Stimulated activated CD4-positive, alpha-beta T cell treated with anti-CD3 and anti-CD28 coated beads, Interleukin-4, amount 100 ng/mL, for 24 hours (primary cell): ENCODE results near the gene ELP2.
"Not testable (repeated sequence)": the region's sequence is repeated elsewhere in the genome, so short reads cannot be mapped to it uniquely, and the experiment has no call there.

Experiments
- DNase-seq: peaks from one replicate; pipeline ENCODE4 v3.0.0-alpha.2; 2020

Gene ELP2

DNA sequence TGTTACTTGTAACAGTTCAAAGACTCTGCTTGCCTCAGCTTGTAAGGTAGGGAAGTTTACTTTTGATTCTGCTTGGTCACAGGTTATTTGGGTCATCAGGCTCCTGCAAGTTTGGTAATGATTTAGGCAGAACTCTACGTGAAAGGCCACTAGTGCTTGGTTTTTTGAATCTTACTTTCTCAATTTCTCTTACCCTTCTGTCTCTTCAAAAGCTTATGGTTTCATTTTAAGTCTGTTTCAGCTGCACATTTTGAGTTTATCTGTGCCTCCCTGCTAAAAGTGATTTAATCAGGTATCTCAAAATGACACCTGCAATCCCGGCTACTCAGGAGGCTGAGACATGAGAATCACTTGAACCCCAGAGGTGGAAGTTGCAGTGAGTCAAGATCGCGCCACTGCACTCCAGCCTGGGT lies 31.3 kb downstream of the ELP2 start:
- no peak for DNase-seq

DNA sequence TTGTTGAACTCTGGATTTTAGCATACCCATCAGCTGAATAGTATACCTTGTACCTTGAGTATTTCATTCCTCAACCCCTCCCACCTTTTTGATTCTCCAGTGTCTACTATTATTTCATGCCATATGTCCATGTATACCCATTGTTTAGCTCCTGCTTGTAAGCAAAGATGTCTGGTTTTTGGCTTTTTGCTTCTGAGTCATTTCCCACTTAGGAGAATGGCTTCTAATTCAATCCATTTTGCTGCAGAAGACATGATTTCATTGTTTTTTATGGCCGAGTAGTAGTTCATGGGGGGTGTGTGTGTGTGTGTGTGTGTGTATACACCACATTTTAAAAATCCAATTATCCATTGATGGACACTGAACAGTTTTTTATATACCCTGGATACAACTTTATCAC lies 33.3 kb downstream of the ELP2 start:
- DNase-seq, result no peak

DNA sequence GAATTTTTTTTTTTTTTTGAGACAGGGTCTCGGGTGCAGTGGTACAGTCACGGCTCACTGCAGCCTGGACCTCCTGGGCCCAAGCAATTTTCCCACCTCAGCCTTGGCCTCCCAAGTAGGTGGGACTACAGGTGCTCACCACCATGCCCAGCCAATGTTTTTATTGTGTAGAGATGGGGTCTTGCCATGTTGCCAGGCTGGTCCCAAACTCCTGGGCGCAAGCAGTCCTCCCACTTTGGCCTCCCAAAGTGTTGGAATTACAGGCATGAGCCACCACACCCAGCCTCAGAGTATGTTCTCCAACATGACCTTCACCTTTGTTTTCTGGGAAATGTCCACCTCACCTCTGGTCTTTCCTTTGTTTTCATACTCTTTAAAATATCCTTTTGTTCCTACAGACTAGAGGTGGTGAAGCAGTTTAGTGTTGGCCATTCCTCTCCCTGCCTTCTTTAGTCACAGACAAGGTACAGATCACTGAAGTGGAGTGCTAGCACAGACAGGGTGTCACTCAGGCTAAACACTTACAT lies 38.1 kb downstream of the ELP2 start:
- no peak for DNase-seq

DNA sequence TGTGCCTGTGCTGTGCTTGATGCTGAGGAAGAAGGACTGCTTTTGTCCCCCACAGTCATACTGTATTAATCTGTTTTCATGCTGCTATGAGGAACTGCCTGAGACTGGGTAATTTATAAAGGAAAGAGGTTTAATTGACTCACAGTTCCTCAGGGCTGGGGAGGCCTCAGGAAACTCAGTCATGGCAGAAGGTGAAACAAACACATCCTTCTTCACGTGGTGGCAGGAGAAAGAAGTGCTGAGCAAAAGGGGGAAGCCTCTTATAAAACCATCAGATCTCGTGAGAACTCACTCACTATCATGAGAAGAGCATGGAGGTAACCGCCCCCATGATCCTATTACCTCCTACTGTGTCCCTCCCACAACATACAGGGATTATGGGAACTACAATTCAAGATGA lies 38.6 kb downstream of the ELP2 start:
- DNase-seq, result not testable (repeated sequence)

DNA sequence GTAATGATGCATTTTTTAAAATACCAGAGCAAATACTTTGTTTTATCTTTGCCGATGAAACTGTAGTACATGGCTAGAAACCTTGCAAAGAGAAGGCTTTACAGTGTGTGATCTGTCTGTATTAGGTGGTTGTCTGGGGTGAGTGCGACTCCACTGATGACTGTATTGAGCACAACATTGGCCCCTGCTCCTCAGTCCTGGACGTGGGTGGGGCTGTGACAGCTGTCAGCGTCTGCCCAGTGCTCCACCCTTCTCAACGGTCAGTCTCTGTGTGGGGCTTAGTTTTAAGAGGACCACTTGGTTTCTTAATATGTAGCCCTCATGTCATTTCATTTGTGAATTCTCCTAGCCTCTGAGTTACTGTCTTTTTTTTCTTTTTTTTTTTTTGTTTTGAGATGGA lies 40.2 kb downstream of the ELP2 start:
- no peak for DNase-seq

DNA sequence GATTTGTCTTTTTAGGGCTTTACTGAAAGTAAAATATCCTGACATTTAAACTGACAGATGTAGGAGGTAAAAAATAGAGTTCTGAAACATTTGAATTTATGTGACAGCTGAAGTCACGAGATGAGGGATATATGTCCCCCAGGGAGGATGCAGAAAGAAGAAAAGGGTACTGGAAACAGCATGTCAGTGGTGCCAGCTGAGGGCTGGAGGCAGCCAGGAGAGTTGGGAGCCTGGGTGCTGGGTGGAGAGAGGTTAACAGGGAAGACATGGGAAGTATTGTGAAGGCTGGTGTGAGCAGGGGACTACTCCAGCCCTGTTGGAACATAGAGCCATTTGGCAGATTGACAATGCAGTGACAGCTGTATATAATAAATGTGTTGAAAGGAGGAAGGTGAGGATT lies 45.8 kb downstream of the ELP2 start:
- DNase-seq, result no peak

DNA sequence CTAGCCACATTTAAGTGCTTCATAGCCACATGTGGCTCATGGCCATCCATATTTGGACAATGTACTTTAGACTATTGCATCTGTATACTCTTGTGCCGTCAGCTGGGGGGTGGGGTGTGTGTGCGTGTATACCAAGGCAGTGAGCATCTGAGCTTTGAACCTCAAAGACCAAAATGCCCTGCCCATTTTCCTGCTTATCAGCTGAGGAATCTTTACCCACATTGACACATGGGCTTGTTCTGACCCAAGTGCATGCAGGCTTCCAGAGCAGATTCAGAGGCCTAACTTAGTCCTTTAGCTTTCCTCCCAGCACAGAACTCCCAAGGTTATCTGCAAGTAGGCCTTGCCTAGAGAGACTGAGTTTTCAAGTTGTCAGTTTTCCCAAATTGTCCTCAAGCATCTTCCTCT lies 46.5 kb downstream of the ELP2 start:
- DNase-seq, result no peak

DNA sequence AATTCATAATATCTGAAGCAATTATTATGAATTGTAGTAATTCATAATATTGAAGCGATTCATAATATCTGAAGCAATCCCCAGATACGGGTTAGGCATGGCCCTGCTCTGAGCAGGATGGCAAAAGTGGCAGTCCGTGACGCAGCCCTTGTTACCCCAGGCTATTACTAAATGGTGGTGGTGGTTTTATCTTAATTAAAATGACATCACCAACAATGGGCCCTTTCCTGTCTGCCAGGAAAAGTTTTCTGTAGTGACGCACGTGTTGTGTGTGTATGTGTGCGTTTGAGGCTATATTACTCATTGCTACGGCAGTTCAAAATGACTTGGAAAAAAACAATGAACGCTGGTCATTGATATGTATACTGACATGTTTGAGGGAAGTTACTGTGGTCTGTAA lies 47.0 kb downstream of the ELP2 start:
- DNase-seq, result no peak

DNA sequence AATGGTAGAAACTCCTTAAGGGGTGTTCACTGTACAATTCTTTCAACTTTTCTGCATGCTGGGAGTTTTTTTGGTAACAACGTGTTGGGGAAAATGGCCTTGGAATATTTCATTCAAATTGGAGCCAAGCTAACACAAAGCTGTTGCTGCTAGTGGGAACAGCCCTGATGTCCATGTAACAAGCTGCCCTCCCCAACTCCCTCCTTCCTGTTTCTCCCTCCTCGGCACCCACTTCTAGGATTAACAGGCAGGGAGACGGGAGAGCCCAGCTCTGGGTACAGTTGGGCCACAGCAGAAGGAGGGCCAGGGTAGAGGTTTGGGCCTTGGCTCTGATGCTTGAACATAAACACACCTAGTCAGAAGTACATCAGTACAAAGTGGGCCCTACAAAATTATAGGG lies 48.2 kb downstream of the ELP2 start:
- no peak for DNase-seq

DNA sequence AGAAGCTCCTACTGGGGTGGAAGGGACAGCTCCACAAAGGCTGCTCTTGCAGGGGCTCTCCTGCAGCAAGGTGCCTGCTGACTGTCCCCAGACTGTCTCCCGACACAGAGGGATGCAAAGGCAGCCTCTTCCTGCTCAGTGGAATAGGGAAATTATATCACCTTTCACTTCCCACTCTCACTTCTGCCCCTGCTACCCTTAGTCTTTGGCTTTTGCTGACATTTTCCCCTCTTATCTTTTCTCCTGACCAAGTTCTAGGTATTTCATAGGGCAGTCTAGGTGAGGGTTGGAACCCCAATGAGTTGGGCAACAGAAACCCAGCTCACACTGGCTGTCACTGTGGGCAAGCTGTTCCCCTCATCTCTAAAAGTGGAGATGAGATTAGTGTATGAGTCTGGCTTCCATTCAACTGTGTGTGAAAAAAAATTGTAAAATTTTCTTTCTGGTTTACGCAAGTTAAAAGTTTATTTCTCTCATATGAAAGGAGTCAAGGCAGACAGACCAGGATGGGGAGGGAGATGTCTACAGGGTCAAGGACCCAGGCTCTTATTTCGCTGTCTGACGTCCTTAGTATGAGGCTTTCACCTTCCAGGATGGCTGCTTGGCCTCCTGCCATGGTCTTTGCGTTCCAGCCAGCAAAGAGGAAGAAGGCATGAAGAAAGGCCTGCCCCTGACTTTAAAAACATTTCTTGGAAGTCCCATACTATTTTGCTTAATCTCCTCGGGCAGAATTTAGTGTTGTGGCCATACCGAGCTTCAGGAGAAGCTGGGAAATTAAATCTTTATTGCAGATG lies 50.1 kb downstream of the ELP2 start:
- DNase-seq, result no peak

DNA sequence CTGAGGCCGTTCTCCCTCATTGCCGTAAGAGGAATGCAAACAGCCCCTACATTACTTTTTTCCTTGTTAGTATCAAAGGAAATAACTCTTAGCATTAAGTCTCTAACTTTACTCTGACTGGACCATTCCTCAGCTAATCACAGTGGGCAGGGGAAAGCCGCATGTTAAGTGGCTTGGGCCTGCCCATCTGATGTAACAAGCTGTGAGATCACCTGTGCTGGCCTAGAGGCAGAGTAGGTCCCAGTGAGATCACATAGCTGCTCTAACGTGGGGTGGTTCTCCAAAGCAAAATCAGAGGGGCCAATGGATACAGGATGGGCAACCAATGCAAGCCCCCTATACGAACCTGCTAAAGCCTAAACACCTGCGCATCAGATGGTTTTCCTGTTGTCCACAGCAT lies 51.7 kb downstream of the ELP2 start:
- no peak for DNase-seq

DNA sequence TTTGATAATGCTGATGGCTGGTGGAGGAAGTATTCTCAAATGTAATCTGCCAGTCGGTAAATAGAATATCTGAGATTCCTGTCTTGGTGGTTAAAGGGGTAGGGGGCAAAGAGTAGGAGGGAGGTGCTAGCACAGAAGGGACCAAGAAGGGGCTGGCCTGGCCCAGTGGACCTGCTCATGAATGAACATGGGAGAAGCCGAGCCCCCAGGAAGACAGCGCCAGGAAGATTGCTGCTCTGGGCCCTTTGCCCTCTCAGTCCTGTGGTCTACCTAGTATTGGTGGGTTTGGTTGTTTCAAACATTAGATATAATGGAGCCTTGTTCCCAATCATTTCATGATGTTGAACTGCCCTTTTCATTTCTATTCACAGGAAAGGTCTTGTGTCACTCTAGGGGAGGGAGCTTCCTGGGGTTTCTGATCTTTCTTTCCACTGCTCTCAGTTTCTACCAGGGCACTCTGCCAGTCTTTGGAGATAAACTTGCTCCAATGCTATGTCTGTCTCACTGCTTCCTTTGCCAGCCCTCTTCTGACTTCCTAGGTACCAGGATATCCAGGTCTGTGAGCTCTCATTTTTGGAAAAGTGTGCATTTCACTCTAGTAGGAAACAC lies 52.3 kb downstream of the ELP2 start:
- DNase-seq, result no peak

DNA sequence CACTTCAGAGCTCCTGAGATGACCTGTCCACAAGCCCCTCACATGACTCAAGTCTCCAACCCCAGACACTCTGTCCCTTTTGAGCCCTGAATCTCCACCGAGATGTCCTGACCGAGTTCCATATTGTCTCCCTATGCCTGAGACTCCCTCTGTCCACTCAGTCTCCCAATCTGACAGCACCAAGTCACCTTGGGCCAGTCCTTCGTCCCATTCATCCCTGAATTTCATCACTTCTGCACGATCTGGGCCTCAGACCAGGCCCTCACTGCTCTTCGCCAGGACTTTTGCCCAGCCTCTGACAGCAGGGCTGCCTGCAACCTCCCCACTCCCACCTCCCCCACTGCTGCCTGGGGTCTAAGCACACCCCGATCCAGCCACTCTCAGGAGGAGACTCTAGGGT lies 53.3 kb downstream of the ELP2 start:
- DNase-seq, result no peak

DNA sequence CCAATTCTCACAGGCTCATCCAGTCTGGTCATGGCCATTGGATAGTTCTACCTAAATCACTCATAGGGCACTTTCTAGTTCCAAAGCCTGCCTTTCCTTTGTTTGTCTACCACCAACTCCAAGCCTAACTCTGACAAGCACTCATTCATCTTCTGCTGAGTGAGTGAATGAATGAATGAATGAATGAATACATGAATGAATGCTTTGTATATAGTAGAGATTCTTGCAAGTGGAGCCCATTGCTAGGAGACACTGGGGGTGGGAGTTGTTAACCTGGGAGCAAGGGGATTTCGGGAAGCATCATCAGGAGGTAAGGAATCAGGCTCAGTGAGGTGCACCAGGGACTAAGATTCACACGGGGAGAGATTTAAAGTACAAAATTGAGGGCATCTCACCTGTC lies 54.3 kb downstream of the ELP2 start:
- DNase-seq, result no peak

DNA sequence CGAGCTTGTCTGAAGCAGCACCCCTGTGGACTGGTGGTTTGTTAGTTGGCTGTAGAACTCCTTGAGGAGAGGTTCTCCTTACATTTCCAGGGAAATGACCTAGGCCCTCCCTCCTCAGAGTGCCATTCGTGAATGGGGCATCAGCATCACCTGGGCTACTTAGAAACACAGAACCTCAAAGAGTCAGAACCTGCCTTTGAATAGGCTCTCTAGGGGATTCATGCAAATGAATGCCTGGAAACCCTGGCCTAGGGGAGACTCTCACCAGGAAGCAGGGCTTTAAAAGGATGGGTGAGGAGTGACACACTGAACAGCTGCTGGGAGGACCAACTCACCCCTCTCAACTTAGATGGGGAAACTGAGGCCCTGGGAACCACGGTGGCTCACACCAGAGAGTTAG lies 55.5 kb downstream of the ELP2 start:
- no peak for DNase-seq

DNA sequence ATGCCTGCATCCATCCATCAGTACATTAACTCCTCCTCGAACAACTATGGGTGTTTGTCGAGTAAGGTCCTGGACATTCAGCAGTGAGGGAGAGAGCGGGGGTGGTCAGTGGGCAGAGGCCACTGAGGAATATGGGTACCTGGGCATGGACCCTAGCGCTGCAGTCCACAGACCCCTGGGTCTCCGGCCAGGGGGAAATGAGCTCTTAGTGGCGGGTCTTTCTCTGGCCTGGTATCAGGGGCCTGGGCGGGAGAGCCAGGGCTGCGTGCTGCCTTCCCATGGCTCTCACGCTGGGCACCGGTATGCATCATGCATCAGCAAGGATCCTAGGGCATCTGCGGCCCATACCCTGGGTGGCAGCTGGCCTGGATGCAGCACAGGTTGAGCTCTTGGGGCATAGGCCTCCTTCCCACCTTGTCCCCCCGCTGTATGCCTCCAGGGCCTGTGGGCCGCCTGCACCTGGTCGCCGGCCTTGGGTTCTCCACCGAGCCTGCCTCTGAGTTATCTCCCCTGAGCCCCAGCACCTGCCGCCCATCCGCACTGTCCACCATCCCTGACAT lies 56.3 kb downstream of the ELP2 start:
- DNase-seq, result no peak

DNA sequence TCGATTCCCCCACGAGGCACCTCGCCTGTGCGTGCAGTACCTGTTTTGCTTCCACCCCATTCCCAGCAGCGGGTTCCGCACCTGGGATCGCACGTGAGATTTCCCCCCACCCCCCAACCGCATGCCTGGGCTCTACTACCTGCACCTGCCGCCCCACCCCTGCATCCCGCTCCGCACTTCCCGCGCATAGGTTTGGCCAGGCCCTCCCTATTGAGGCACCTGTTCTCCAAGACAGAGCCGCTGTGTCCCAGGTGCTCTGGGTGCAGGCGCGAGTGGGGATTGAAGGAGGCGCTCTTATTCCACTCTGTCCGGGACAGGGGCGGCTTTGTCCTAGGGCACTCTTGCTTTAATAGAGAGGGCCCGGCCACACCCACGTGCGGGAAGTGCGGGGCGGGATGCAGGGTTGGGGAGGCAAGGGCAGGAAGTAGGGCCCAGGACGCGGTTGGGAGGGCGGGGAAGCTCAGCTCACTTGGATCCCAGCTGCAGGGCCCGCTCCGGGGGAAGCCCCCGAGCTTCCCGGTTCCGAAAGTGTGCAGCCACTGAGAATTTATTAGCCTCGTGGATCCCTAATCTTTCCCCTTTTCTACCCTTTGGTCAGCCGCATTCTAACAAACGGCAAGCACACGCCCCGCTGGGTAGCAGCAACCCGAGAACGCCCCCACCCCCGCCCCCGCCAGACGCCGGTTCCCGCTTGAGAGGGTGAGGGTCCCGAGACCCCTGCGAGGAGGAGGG lies 56.9 kb downstream of the ELP2 start:
- no peak for DNase-seq

DNA sequence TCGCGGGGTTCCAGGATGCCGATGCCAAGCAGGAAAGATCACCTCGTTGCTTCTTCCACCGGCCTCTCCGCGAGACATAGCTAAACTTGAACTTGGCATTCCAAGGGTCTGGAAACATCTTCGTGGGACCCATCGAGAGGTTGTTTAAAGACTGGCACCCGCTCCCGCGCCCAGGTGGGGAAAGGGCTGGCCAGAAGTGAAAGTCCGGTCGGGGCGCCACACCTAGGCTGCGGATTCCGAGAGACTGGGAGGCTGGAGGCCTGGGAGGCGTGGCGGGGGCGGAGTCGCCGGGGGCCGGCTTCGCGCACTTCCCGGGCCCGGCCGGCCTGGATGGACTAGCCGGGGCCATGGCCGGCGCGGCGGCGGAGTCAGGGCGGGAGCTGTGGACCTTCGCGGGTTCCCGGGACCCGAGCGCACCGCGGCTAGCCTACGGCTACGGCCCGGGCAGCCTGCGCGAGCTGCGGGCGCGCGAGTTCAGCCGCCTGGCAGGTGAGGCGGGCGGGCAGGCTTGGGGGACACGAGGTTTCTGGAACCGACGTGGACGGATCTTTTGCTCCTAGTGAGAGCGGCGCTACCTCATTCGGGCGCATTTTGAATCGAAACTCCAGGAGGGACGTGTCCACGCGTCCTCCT lies 57.6 kb downstream of the ELP2 start, which contains the start of gene MOCOS:
Gene MOCOS, plus strand, starts transcription at position 305 of the 633 bp plus-strand sequence. Its CDS starts 43 bp downstream, at position 348.
- DNase-seq, result peak; percentile 38

DNA sequence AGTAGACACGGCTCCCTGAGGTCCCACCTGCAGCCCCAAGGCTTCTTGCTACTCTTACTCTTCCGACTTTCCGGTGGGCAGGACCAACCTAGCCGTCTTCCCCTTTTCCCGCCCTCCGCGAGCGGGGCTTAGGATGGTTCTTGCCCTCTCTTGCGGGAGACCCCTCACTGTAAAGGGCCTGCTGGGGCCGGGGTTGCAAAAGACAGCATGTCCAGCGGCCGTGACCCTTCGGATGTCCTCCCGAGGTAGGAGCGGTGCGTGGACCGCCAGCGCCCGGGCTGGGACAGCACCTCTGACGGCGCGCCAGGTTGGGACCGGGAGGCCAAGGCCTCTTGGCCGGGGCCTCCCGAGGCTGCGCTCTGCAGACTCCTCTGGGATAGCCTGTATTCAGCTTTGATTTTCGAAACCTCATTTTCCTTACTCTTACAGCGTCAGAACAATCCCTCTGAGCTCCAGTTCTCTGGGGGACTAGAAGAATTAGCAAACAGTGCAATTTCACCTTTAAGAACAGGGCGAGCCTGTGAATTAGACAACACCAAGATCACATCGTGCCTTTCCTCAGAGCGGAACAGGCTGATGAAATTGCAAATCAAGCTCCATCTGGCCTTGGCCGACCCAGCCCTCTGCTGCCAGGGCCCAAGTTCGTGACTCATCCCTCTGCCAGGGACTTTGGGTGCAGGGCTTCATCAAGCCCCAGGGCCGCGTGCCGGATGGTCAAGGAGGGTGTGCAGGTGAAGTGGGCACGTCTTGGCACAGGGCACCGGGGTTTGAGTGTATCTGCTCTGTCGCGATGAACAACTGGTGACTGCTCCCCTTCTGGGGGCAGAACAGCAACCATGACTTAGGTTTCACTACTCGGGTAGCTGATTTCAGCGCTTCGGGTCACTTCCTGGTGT lies 58.4 kb downstream of the ELP2 start:
- DNase-seq, result no peak

DNA sequence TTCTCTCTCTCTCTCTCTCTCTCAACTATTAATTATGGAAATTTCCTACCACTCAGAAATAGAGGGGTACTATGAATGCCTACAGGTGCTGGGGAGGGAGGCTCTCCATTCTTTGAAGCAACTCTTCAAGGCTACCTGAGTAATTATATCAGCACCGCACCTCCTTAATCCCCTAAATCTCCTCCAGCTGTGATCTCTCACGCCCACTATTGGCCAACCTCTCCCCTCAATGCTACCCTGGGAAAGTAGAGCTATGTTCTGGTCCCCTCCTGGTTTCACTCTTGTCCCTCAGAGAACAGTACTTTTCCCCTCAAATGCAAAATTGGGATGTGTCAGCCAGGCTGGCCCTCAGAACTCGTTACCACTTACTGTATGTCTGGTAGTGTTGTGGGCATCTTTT lies 59.2 kb downstream of the ELP2 start:
- no peak for DNase-seq

DNA sequence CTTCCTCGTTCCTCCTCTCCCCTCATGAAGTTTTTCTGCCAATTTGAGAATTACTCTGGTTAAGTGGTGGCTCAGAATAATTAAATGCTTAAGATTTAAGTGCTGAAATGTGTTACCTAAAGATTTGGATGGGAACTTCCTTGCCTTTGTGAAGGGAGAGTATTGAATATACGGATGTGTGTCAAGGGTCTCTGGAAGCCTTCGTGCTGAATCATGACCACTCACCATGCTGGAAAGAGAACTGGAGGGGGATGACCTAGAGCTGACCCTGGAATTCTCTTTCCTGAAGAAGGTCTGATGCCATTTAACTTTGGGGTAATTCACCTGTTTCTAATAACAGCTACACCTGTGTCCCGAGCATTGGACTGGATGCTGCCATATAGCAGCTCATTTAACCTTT lies 59.8 kb downstream of the ELP2 start:
- DNase-seq, result no peak

DNA sequence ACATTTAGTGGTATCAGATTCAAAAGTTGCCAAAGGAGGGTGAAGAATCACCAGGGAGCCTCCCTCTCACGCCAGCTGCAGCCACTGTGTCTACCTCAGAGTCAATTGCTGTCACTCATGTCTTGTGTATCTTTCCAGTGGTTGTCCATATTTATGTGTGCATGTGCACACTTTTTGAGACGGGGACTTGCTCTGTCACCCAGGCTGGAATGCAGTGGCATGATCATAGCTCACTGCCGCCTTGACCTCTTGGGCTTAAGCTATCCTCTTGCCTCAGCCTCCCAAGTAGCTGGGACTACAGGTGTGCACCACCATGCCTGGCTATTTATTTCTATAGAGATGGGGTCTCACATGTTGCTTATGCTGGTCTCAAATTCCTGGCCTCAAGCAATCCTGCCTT lies 61.6 kb downstream of the ELP2 start:
- no peak for DNase-seq
